HG03558 (cell line): ENCODE measurements around the gene TMEM156.
"Not testable (repeated sequence)": the region's sequence is repeated elsewhere in the genome, so short reads cannot be mapped to it uniquely, and the experiment has no call there.

Experiments
- ATAC-seq: cut with Tn5 transposase; IDR thresholded peaks from one replicate; pipeline ENCODE4 v1.9.1; 2021; ENCODE audit warnings: moderate number of reproducible peaks; ENCODE audit not compliant: unreplicated experiment; ENCODE audit errors: extremely low read depth

TMEM156 gene

GRCh38 chr4:39002058-39002457, 30.2 kb downstream of the TMEM156 start:
- ATAC-seq, result not testable (repeated sequence)

GRCh38 chr4:38995660-38996005, 36.6 kb downstream of the TMEM156 start:
- no peak for ATAC-seq

- no peak for ATAC-seq
Observed at GRCh38 chr4:38994135-38994534, 38.1 kb downstream of the TMEM156 start.

- no peak for ATAC-seq
Observed at GRCh38 chr4:38993683-38994082, 38.5 kb downstream of the TMEM156 start.

- no peak for ATAC-seq
Observed at GRCh38 chr4:38990241-38990640, 42.0 kb downstream of the TMEM156 start.

- ATAC-seq, result no peak
Observed at GRCh38 chr4:38989487-38989886, 42.7 kb downstream of the TMEM156 start.

GRCh38 chr4:38988353-38988752, 43.9 kb downstream of the TMEM156 start:
- not testable (repeated sequence) for ATAC-seq

- ATAC-seq, result no peak
Observed at GRCh38 chr4:38987491-38987890, 44.7 kb downstream of the TMEM156 start.

GRCh38 chr4:38985410-38986100, 46.7 kb downstream of the TMEM156 start:
- ATAC-seq, result no peak

GRCh38 chr4:38983787-38984598, 48.2 kb downstream of the TMEM156 start:
- no peak for ATAC-seq

GRCh38 chr4:38983291-38983690, 48.9 kb downstream of the TMEM156 start:
- ATAC-seq, result no peak

GRCh38 chr4:38982361-38983095, 49.7 kb downstream of the TMEM156 start:
- ATAC-seq, result no peak

GRCh38 chr4:38980903-38981676, 51.1 kb downstream of the TMEM156 start:
- ATAC-seq, result no peak

GRCh38 chr4:38979511-38980230, 52.5 kb downstream of the TMEM156 start:
- ATAC-seq, result no peak

- ATAC-seq, result no peak
Observed at GRCh38 chr4:38979081-38979480, 53.1 kb downstream of the TMEM156 start.

GRCh38 chr4:38976308-38976707, 55.9 kb downstream of the TMEM156 start:
- no peak for ATAC-seq

GRCh38 chr4:38968668-38969067, 63.5 kb downstream of the TMEM156 start:
- ATAC-seq, result no peak

- no peak for ATAC-seq
Observed at GRCh38 chr4:38967260-38968095, 64.7 kb downstream of the TMEM156 start.

- no peak for ATAC-seq
Observed at GRCh38 chr4:38965866-38966265, 66.3 kb downstream of the TMEM156 start.
